Stimulated activated effector memory CD8-positive, alpha-beta T cell treated with anti-CD3 and anti-CD28 coated beads, Interleukin-12 subunit alpha, Interleukin-12 subunit beta, amount 100 ng/mL, for 72 hours (primary cell): ENCODE results near the gene FCAR.
"Not testable (repeated sequence)": the region's sequence is repeated elsewhere in the genome, so short reads cannot be mapped to it uniquely, and the experiment has no call there.

ENCODE experiments used
- ATAC-seq: fragments of 150-1000 bp; cut with Tn5 transposase; 2 replicates; pipeline ENCODE4 v1.10.0; 2021
- DNase-seq, 2 donors: peaks; one replicate each; pipeline ENCODE4 v3.0.0; 2021 to 2022; ENCODE audit warnings: low spot score in 2 of 2
- H3K27ac Mint-ChIP-seq: one replicate; pipeline ENCODE4 v1.8.0; 2022; ENCODE audit warnings: mild to moderate bottlenecking, mixed read lengths
- H3K36me3 Mint-ChIP-seq: one replicate; pipeline ENCODE4 v1.8.0; 2022; ENCODE audit warnings: mild to moderate bottlenecking, mixed read lengths
- H3K4me1 Mint-ChIP-seq: one replicate; pipeline ENCODE4 v1.8.0; 2022; ENCODE audit warnings: mixed read lengths
- H3K4me3 Mint-ChIP-seq: one replicate; pipeline ENCODE4 v1.8.0; 2022; ENCODE audit warnings: mild to moderate bottlenecking, mixed read lengths
- H3K9me3 Mint-ChIP-seq: one replicate; pipeline ENCODE4 v1.8.0; 2022; ENCODE audit warnings: mixed read lengths

Gene FCAR

GRCh38 chr19:54873990-54874389 is at the start of gene FCAR:
TSS of gene FCAR (plus strand) at chr19:54874235. CDS start at chr19:54874290, 55 bp downstream.
- ATAC-seq (no peak), DNase-seq (no peak)
- Mint-ChIP-seq H3K9me3 (no peaks in the 10 kb centered on the region), H3K36me3 (no peaks in the 10 kb centered on the region), H3K4me3 (no peak within 1 kb of the TSS), H3K4me1 (no peaks in the 10 kb centered on the region), H3K27ac (no peak within 1 kb of the TSS)

GRCh38 chr19:54824416-54824815 is 49.6 kb upstream of the FCAR start:
- not testable (repeated sequence) for H3K4me3 Mint-ChIP-seq, H3K27ac Mint-ChIP-seq, H3K36me3 Mint-ChIP-seq, DNase-seq, H3K9me3 Mint-ChIP-seq, H3K4me1 Mint-ChIP-seq, ATAC-seq

GRCh38 chr19:54825326-54825725 is 48.7 kb upstream of the FCAR start:
- H3K27ac Mint-ChIP-seq, H3K9me3 Mint-ChIP-seq, H3K4me3 Mint-ChIP-seq, H3K36me3 Mint-ChIP-seq, ATAC-seq, H3K4me1 Mint-ChIP-seq, DNase-seq: not testable (repeated sequence)

- ATAC-seq, H3K9me3 Mint-ChIP-seq, H3K4me1 Mint-ChIP-seq, H3K36me3 Mint-ChIP-seq, H3K4me3 Mint-ChIP-seq, H3K27ac Mint-ChIP-seq, DNase-seq: not testable (repeated sequence)
These were observed 46.0 kb upstream of the FCAR start for GRCh38 chr19:54828064-54828463.

- not testable (repeated sequence) for ATAC-seq, DNase-seq, H3K36me3 Mint-ChIP-seq, H3K9me3 Mint-ChIP-seq, H3K27ac Mint-ChIP-seq, H3K4me1 Mint-ChIP-seq, H3K4me3 Mint-ChIP-seq
These were observed 41.5 kb upstream of the FCAR start, which contains the start of gene KIR2DS4 for GRCh38 chr19:54832496-54832895. TSS of gene KIR2DS4 (plus strand) at chr19:54832676.

- H3K27ac Mint-ChIP-seq, ATAC-seq, H3K4me3 Mint-ChIP-seq, DNase-seq, H3K9me3 Mint-ChIP-seq, H3K36me3 Mint-ChIP-seq, H3K4me1 Mint-ChIP-seq: not testable (repeated sequence)
These were observed 38.9 kb upstream of the FCAR start for GRCh38 chr19:54835126-54835525.

- H3K9me3 Mint-ChIP-seq, ATAC-seq, H3K4me3 Mint-ChIP-seq: not testable (repeated sequence)
These were observed 36.5 kb upstream of the FCAR start for GRCh38 chr19:54837522-54837921.

GRCh38 chr19:54843171-54843570 is 30.9 kb upstream of the FCAR start:
- not testable (repeated sequence) for DNase-seq, H3K36me3 Mint-ChIP-seq, H3K4me1 Mint-ChIP-seq, H3K4me3 Mint-ChIP-seq, H3K27ac Mint-ChIP-seq, H3K9me3 Mint-ChIP-seq, ATAC-seq

More at GRCh38 chr19:54837522-54837921, 36.5 kb upstream of the FCAR start:
- H3K4me1 Mint-ChIP-seq, H3K36me3 Mint-ChIP-seq, H3K27ac Mint-ChIP-seq, DNase-seq: not testable (repeated sequence)

- ATAC-seq, H3K27ac Mint-ChIP-seq, H3K9me3 Mint-ChIP-seq, H3K4me1 Mint-ChIP-seq, H3K36me3 Mint-ChIP-seq, DNase-seq: not testable (repeated sequence)
- peak within 1 kb of the TSS; percentile 24 for H3K4me3 Mint-ChIP-seq
These were observed 23.9 kb upstream of the FCAR start, which contains the start of gene KIR3DL2 for GRCh38 chr19:54850061-54850640. TSS of gene KIR3DL2 (plus strand) at chr19:54850443. CDS start at chr19:54850476, 33 bp downstream.

- Mint-ChIP-seq H3K9me3 (peaks cover 5% of the 10 kb centered on the region), H3K4me3 (no peak overlapping the region), H3K4me1 (no peaks in the 10 kb centered on the region), H3K36me3 (peaks cover 5% of the 10 kb centered on the region), H3K27ac (no peak overlapping the region)
- no peak for DNase-seq
- ATAC-seq = no peak
These were observed 23.1 kb upstream of the FCAR start for GRCh38 chr19:54850930-54851329.

GRCh38 chr19:54851353-54851752 is 22.7 kb upstream of the FCAR start:
- no peak overlapping the region for H3K27ac Mint-ChIP-seq
- peaks cover 5% of the 10 kb centered on the region for H3K9me3 Mint-ChIP-seq
- peaks cover 5% of the 10 kb centered on the region for H3K36me3 Mint-ChIP-seq
- ATAC-seq (no peak), DNase-seq (no peak)
- no peak overlapping the region for H3K4me3 Mint-ChIP-seq
- H3K4me1 Mint-ChIP-seq = no peaks in the 10 kb centered on the region

- H3K9me3 Mint-ChIP-seq, ATAC-seq: not testable (repeated sequence)
These were observed 18.8 kb upstream of the FCAR start for GRCh38 chr19:54855241-54855640.

GRCh38 chr19:54858476-54858875 is 15.6 kb upstream of the FCAR start:
- ATAC-seq, H3K27ac Mint-ChIP-seq, H3K9me3 Mint-ChIP-seq, H3K4me1 Mint-ChIP-seq, DNase-seq, H3K36me3 Mint-ChIP-seq, H3K4me3 Mint-ChIP-seq: not testable (repeated sequence)

More at GRCh38 chr19:54855241-54855640, 18.8 kb upstream of the FCAR start:
- DNase-seq, H3K4me1 Mint-ChIP-seq, H3K36me3 Mint-ChIP-seq, H3K27ac Mint-ChIP-seq, H3K4me3 Mint-ChIP-seq: not testable (repeated sequence)

- DNase-seq, H3K4me1 Mint-ChIP-seq, H3K9me3 Mint-ChIP-seq, H3K36me3 Mint-ChIP-seq, ATAC-seq, H3K27ac Mint-ChIP-seq, H3K4me3 Mint-ChIP-seq: not testable (repeated sequence)
These were observed 14.6 kb upstream of the FCAR start for GRCh38 chr19:54859421-54859820.

GRCh38 chr19:54863459-54863858 is 10.6 kb upstream of the FCAR start:
- not testable (repeated sequence) for DNase-seq, H3K9me3 Mint-ChIP-seq, H3K36me3 Mint-ChIP-seq, H3K27ac Mint-ChIP-seq, H3K4me1 Mint-ChIP-seq, ATAC-seq, H3K4me3 Mint-ChIP-seq

GRCh38 chr19:54871696-54872095 is 2.3 kb upstream of the FCAR start:
- Mint-ChIP-seq H3K9me3 (no peaks in the 10 kb centered on the region), H3K4me1 (no peaks in the 10 kb centered on the region), H3K27ac (no peak overlapping the region), H3K4me3 (no peak overlapping the region), H3K36me3 (no peaks in the 10 kb centered on the region)
- ATAC-seq (no peak), DNase-seq (no peak)
